Measurements from ENCODE around the gene SLC25A23. TPM values are rescaled to one million over a fixed set of nuclear protein-coding genes. Genes with fewer than 3 reads are reported as not detected.

Gene SLC25A23
- total RNA-seq, 2 experiments from 2014 or later: 10.5 to 10.8 TPM

- Histone ChIP-seq H3K27me3 (ENCODE audit: control insufficient read depth in 1 of 2, insufficient read depth in 2 of 2, low read length in 2 of 2) (peaks cover 13 to 16% of the 10 kb centered on the region in 2 experiments), H3K36me3 (ENCODE audit: insufficient read depth, low read length) (no peaks in the 10 kb centered on the region), H3K27ac (ENCODE audit: low read depth in 1 of 2, low read length in 2 of 2) (no peak overlapping the region), H3K4me1 (ENCODE audit: insufficient read depth, low read length) (peaks cover 18% of the 10 kb centered on the region), H3K9me3 (ENCODE audit: control insufficient read depth in 1 of 2, insufficient read depth in 1 of 2, low read length in 2 of 2) (no peaks in the 10 kb centered on the region), H3K4me3 (ENCODE audit: low read length) (no peak overlapping the region)
- Mint-ChIP-seq H3K27me3 (peaks cover 13% of the 10 kb centered on the region), H3K36me3 (ENCODE audit: low read depth) (no peaks in the 10 kb centered on the region), H3K4me3 (no peak overlapping the region), H3K9me3 (no peaks in the 10 kb centered on the region), H3K27ac (no peak overlapping the region), H3K4me1 (ENCODE audit: low read depth) (peaks cover 5% of the 10 kb centered on the region)
- DNase-seq (no peak), ATAC-seq (ENCODE audit: poor library complexity) (no peak)
- intact Hi-C loops (cut with DNase I, micrococcal nuclease): no loop called here
- CTCF ChIA-PET: no interaction called here
- TF ChIP-seq CTCF (IDR thresholded peaks at IDR 0.05): no peak
- POLR2A ChIA-PET: no interaction called here
Observed at GRCh38 chr19:6498294-6499036, 38.9 kb upstream of the SLC25A23 start.

GRCh38 chr19:6495947-6496346 is 36.4 kb upstream of the SLC25A23 start:
- no peak for TF ChIP-seq CTCF (IDR thresholded peaks at IDR 0.05)
- Mint-ChIP-seq H3K27me3 (peaks cover 4% of the 10 kb centered on the region), H3K9me3 (no peaks in the 10 kb centered on the region), H3K36me3 (ENCODE audit: low read depth) (no peaks in the 10 kb centered on the region), H3K4me3 (no peak overlapping the region), H3K27ac (no peak overlapping the region), H3K4me1 (ENCODE audit: low read depth) (no peaks in the 10 kb centered on the region)
- ChIA-PET POLR2A (no interaction called here), CTCF (no interaction called here)
- Histone ChIP-seq H3K4me1 (ENCODE audit: insufficient read depth, low read length) (no peaks in the 10 kb centered on the region), H3K27ac (ENCODE audit: low read depth in 1 of 2, low read length in 2 of 2) (no peak overlapping the region), H3K4me3 (ENCODE audit: low read length) (no peak overlapping the region), H3K27me3 (ENCODE audit: control insufficient read depth in 1 of 2, insufficient read depth in 2 of 2, low read length in 2 of 2) (no peaks in the 10 kb centered on the region), H3K36me3 (ENCODE audit: insufficient read depth, low read length) (no peaks in the 10 kb centered on the region), H3K9me3 (ENCODE audit: control insufficient read depth in 1 of 2, insufficient read depth in 1 of 2, low read length in 2 of 2) (peaks cover 0 to 10% of the 10 kb centered on the region in 2 experiments)
- intact Hi-C loops (cut with DNase I, micrococcal nuclease): no loop called here
- no peak for DNase-seq
- no peak for ATAC-seq (ENCODE audit: poor library complexity)

GRCh38 chr19:6494438-6495036 is 34.9 kb upstream of the SLC25A23 start:
- ChIA-PET CTCF (no interaction called here), POLR2A (no interaction called here)
- Histone ChIP-seq H3K27ac (ENCODE audit: low read depth in 1 of 2, low read length in 2 of 2) (no peak overlapping the region), H3K9me3 (ENCODE audit: control insufficient read depth in 1 of 2, insufficient read depth in 1 of 2, low read length in 2 of 2) (peaks cover 0 to 10% of the 10 kb centered on the region in 2 experiments), H3K36me3 (ENCODE audit: insufficient read depth, low read length) (no peaks in the 10 kb centered on the region), H3K4me3 (ENCODE audit: low read length) (no peak overlapping the region), H3K4me1 (ENCODE audit: insufficient read depth, low read length) (peaks cover 6% of the 10 kb centered on the region), H3K27me3 (ENCODE audit: control insufficient read depth in 1 of 2, insufficient read depth in 2 of 2, low read length in 2 of 2) (no peaks in the 10 kb centered on the region)
- ATAC-seq (ENCODE audit: poor library complexity) (no peak), DNase-seq (no peak)
- Mint-ChIP-seq H3K9me3 (no peaks in the 10 kb centered on the region), H3K4me1 (ENCODE audit: low read depth) (peaks cover 7% of the 10 kb centered on the region), H3K27ac (no peak overlapping the region), H3K27me3 (no peaks in the 10 kb centered on the region), H3K36me3 (ENCODE audit: low read depth) (no peaks in the 10 kb centered on the region), H3K4me3 (no peak overlapping the region)
- intact Hi-C loops (cut with DNase I, micrococcal nuclease): no loop called here
- no peak for TF ChIP-seq CTCF (IDR thresholded peaks at IDR 0.05)
